ENCODE results near the gene BAZ2A.

The BAZ2A gene

GRCh38 chr12:56589783-56590182 is 40.3 kb downstream of the BAZ2A start:
- Histone ChIP-seq H3K4me3 (ENCODE audit: low read length) (no peak overlapping the region), H3K4me2 (ENCODE audit: low read length) (no peak overlapping the region), H4K20me1 (ENCODE audit: control insufficient read depth, insufficient read depth, low read depth, low read length) (no peaks in the 10 kb centered on the region), H3K9me3 (ENCODE audit: control insufficient read depth, insufficient read depth, low read length) (no peaks in the 10 kb centered on the region), H3K4me1 (ENCODE audit: control insufficient read depth, low read length) (peaks cover 29% of the 10 kb centered on the region), H3K9me2 (replicated peaks; ENCODE audit: control insufficient read depth, low read length) (no peaks in the 10 kb centered on the region), H3K27ac (ENCODE audit: low read depth, low read length) (no peak overlapping the region), H3F3A (ENCODE audit: control insufficient read depth, insufficient read depth) (no peaks in the 10 kb centered on the region; the same call in 1 of the 2 replicates), H3K79me2 (ENCODE audit: control insufficient read depth, low read length) (no peaks in the 10 kb centered on the region), H3K36me3 (ENCODE audit: control insufficient read depth, low read length) (no peaks in the 10 kb centered on the region), H3K27me3 (ENCODE audit: control insufficient read depth, low read length) (peaks cover 3% of the 10 kb centered on the region; the same call in 1 of the 2 replicates)
- TF ChIP-seq EZH2phosphoT487 (IDR thresholded peaks at IDR 0.05; ENCODE audit: borderline replicate concordance, low read length), result no peak
- TF ChIP-seq, protein P1, sequence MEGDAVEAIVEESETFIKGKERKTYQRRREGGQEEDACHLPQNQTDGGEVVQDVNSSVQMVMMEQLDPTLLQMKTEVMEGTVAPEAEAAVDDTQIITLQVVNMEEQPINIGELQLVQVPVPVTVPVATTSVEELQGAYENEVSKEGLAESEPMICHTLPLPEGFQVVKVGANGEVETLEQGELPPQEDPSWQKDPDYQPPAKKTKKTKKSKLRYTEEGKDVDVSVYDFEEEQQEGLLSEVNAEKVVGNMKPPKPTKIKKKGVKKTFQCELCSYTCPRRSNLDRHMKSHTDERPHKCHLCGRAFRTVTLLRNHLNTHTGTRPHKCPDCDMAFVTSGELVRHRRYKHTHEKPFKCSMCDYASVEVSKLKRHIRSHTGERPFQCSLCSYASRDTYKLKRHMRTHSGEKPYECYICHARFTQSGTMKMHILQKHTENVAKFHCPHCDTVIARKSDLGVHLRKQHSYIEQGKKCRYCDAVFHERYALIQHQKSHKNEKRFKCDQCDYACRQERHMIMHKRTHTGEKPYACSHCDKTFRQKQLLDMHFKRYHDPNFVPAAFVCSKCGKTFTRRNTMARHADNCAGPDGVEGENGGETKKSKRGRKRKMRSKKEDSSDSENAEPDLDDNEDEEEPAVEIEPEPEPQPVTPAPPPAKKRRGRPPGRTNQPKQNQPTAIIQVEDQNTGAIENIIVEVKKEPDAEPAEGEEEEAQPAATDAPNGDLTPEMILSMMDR (IDR thresholded peaks at IDR 0.05; ENCODE audit: low read depth, low read length, poor library complexity, severe bottlenecking), result no peak

- no peak for TF ChIP-seq EZH2phosphoT487 (IDR thresholded peaks at IDR 0.05; ENCODE audit: borderline replicate concordance, low read length)
- TF ChIP-seq, protein P1 (IDR thresholded peaks at IDR 0.05; ENCODE audit: low read depth, low read length, poor library complexity, severe bottlenecking), result no peak
- Histone ChIP-seq H3F3A (ENCODE audit: control insufficient read depth, insufficient read depth) (0 out of 2 replicates have a peak, but pooled peaks cover 2% of the 10 kb centered on the region), H3K36me3 (ENCODE audit: control insufficient read depth, low read length) (no peaks in the 10 kb centered on the region), H3K9me2 (replicated peaks; ENCODE audit: control insufficient read depth, low read length) (no peaks in the 10 kb centered on the region), H3K27me3 (ENCODE audit: control insufficient read depth, low read length) (peaks cover 3% of the 10 kb centered on the region; the same call in 1 of the 2 replicates), H4K20me1 (ENCODE audit: control insufficient read depth, insufficient read depth, low read depth, low read length) (no peaks in the 10 kb centered on the region), H3K4me3 (ENCODE audit: low read length) (no peak overlapping the region), H3K4me2 (ENCODE audit: low read length) (no peak overlapping the region), H3K79me2 (ENCODE audit: control insufficient read depth, low read length) (no peaks in the 10 kb centered on the region), H3K27ac (ENCODE audit: low read depth, low read length) (no peak overlapping the region), H3K9me3 (ENCODE audit: control insufficient read depth, insufficient read depth, low read length) (no peaks in the 10 kb centered on the region), H3K4me1 (ENCODE audit: control insufficient read depth, low read length) (peaks cover 29% of the 10 kb centered on the region)
These were observed 45.0 kb downstream of the BAZ2A start for GRCh38 chr12:56585098-56585497.

DNA sequence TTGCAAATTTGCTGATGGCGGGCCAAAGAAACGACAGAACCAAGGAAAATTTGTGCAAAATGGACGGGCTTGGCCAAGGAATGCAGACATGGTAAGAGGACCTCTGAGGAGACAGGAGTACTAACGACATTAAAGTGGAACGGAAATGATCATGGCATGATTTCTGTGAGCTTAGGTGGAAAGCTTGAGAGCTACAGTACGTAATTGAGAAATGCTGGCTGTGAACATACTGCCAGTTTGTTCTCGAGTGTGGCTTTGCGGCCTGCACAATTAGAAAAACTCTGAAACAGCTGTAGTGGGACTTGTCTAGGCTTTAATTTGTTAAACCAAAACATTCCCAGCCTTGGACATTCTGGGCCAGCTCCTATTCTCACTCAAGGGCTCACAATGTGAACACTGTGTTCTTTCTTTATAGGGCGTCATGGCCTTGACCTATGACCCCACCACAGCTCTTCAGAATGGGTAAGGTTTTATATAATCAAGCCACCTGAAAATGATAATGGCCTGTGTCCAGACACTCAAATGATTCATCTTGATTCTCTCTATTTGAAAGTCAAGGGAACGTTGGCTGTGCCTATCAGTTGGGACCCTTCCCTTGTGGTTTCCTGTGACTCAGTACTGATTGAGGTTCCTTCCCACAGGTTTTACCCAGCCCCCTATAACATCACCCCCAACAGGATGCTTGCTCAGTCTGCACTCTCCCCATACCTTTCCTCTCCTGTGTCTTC is 48.5 kb downstream of the BAZ2A start:
- Histone ChIP-seq H3K9me2 (replicated peaks; ENCODE audit: control insufficient read depth, low read length) (no peaks in the 10 kb centered on the region), H3K9me3 (ENCODE audit: control insufficient read depth, insufficient read depth, low read length) (no peaks in the 10 kb centered on the region), H3K27ac (ENCODE audit: low read depth, low read length) (no peak overlapping the region), H3K4me3 (ENCODE audit: low read length) (no peak overlapping the region), H4K20me1 (ENCODE audit: control insufficient read depth, insufficient read depth, low read depth, low read length) (no peaks in the 10 kb centered on the region), H3K36me3 (ENCODE audit: control insufficient read depth, low read length) (no peaks in the 10 kb centered on the region), H3K27me3 (ENCODE audit: control insufficient read depth, low read length) (no peaks in the 10 kb centered on the region), H3F3A (ENCODE audit: control insufficient read depth, insufficient read depth) (0 out of 2 replicates have a peak, but pooled peaks cover 2% of the 10 kb centered on the region), H3K79me2 (ENCODE audit: control insufficient read depth, low read length) (no peaks in the 10 kb centered on the region), H3K4me1 (ENCODE audit: control insufficient read depth, low read length) (peaks cover 5% of the 10 kb centered on the region), H3K4me2 (ENCODE audit: low read length) (no peak overlapping the region)
- no peak for TF ChIP-seq EZH2phosphoT487 (IDR thresholded peaks at IDR 0.05; ENCODE audit: borderline replicate concordance, low read length)
- TF ChIP-seq, protein P1 (IDR thresholded peaks at IDR 0.05; ENCODE audit: low read depth, low read length, poor library complexity, severe bottlenecking), result no peak
